ENCODE data around the gene MORF4L2. TPM values are rescaled to one million over a fixed set of nuclear protein-coding genes. Genes with fewer than 3 reads are reported as not detected.

MORF4L2 gene
- total and polyA plus RNA-seq, 9 of the 15 experiments (the other 6 are each of a cell fraction or from before 2014, with no cell fraction given), result 324 to 781 (median 420) TPM

DNA sequence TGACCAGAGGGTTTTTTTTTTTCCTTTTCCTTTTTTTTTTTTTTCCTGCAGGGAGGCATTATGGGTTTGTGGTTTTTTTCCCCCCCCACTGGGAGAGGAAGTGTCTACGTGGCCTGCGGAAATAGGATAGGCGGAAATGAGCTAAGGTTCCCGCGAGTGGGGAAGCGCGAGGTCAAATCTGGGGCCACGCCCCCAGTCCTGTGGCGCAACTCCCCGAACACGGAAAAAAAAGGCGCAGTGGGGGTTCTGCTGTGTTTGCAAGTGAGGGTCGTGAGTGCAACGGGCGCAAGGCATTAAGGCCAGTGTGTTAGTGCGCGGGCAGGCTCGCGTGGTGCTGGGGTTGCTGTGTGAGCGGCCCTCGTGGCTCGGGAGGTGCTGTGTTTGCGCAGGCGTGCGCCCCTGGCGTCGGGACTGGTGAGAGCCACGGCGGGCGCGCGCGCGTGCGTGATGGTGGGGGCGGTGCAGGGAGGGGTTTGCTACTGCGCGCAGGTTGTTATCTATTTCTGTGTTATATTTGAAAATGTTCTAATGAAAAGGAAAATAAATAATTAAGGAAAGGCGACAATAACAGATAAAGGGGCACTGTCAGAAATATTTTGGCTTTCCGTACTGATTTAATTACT, 685 bp upstream of the MORF4L2 start (continued):
- no peak for TF ChIP-seq ZNF830 (CRISPR knock-in tag; IDR thresholded peaks at IDR 0.05)
- TF ChIP-seq, protein P1, sequence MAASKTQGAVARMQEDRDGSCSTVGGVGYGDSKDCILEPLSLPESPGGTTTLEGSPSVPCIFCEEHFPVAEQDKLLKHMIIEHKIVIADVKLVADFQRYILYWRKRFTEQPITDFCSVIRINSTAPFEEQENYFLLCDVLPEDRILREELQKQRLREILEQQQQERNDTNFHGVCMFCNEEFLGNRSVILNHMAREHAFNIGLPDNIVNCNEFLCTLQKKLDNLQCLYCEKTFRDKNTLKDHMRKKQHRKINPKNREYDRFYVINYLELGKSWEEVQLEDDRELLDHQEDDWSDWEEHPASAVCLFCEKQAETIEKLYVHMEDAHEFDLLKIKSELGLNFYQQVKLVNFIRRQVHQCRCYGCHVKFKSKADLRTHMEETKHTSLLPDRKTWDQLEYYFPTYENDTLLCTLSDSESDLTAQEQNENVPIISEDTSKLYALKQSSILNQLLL (CRISPR knock-in tag; IDR thresholded peaks at IDR 0.05; ENCODE audit: borderline replicate concordance), result no peak
- TF ChIP-seq, protein P2, sequence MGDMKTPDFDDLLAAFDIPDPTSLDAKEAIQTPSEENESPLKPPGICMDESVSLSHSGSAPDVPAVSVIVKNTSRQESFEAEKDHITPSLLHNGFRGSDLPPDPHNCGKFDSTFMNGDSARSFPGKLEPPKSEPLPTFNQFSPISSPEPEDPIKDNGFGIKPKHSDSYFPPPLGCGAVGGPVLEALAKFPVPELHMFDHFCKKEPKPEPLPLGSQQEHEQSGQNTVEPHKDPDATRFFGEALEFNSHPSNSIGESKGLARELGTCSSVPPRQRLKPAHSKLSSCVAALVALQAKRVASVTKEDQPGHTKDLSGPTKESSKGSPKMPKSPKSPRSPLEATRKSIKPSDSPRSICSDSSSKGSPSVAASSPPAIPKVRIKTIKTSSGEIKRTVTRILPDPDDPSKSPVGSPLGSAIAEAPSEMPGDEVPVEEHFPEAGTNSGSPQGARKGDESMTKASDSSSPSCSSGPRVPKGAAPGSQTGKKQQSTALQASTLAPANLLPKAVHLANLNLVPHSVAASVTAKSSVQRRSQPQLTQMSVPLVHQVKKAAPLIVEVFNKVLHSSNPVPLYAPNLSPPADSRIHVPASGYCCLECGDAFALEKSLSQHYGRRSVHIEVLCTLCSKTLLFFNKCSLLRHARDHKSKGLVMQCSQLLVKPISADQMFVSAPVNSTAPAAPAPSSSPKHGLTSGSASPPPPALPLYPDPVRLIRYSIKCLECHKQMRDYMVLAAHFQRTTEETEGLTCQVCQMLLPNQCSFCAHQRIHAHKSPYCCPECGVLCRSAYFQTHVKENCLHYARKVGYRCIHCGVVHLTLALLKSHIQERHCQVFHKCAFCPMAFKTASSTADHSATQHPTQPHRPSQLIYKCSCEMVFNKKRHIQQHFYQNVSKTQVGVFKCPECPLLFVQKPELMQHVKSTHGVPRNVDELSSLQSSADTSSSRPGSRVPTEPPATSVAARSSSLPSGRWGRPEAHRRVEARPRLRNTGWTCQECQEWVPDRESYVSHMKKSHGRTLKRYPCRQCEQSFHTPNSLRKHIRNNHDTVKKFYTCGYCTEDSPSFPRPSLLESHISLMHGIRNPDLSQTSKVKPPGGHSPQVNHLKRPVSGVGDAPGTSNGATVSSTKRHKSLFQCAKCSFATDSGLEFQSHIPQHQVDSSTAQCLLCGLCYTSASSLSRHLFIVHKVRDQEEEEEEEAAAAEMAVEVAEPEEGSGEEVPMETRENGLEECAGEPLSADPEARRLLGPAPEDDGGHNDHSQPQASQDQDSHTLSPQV (IDR thresholded peaks at IDR 0.05), result no peak
- no peak for TF ChIP-seq RAD51 (IDR thresholded peaks at IDR 0.05; ENCODE audit: borderline replicate concordance, low read depth)
- TF ChIP-seq MCM2 (IDR thresholded peaks at IDR 0.05; ENCODE audit: low read depth), result no peak
- TF ChIP-seq TBL1XR1 (IDR thresholded peaks at IDR 0.05; ENCODE audit: low read length in 2 of 2), result no peak
- no peak for TF ChIP-seq PHB2 (IDR thresholded peaks at IDR 0.05; ENCODE audit: low read depth)
- no peak for TF ChIP-seq RBM17 (IDR thresholded peaks at IDR 0.05; ENCODE audit: borderline replicate concordance, low read depth, low read length)
- TF ChIP-seq WHSC1 (IDR thresholded peaks at IDR 0.05; ENCODE audit: low read length), result no peak
- TF ChIP-seq EP300 (IDR thresholded peaks at IDR 0.05; ENCODE audit: low read length), result no peak
- no peak for TF ChIP-seq ZNF561 (CRISPR knock-in tag; conservative IDR thresholded peaks at IDR 0.05)
- TF ChIP-seq CREM (IDR thresholded peaks at IDR 0.05; ENCODE audit: low read depth), result peak; percentile 25; the same call in 1 of the 2 replicates
- 0 out of 2 replicates have a peak, but pooled peaks have one; percentile 38 for TF ChIP-seq JUND (IDR thresholded peaks at IDR 0.05; ENCODE audit: borderline replicate concordance, low read depth, low read length)
- no peak for TF ChIP-seq JUND (tag; IDR thresholded peaks at IDR 0.05; ENCODE audit: borderline replicate concordance, low read depth, low read length)
- TF ChIP-seq, protein P3, sequence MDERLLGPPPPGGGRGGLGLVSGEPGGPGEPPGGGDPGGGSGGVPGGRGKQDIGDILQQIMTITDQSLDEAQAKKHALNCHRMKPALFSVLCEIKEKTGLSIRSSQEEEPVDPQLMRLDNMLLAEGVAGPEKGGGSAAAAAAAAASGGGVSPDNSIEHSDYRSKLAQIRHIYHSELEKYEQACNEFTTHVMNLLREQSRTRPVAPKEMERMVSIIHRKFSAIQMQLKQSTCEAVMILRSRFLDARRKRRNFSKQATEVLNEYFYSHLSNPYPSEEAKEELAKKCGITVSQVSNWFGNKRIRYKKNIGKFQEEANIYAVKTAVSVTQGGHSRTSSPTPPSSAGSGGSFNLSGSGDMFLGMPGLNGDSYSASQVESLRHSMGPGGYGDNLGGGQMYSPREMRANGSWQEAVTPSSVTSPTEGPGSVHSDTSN (CRISPR knock-in tag; IDR thresholded peaks at IDR 0.05; ENCODE audit: low read depth), result no peak
- TF ChIP-seq, protein P3 (tag; conservative IDR thresholded peaks at IDR 0.05; ENCODE audit: low read depth), result 0 out of 2 replicates have a peak, but pooled peaks have one; percentile 33
- TF ChIP-seq MTA2 (IDR thresholded peaks at IDR 0.05; ENCODE audit: low read depth), result no peak
- no peak for TF ChIP-seq TCF7 (IDR thresholded peaks at IDR 0.05; ENCODE audit: borderline replicate concordance)
- TF ChIP-seq, protein P4, sequence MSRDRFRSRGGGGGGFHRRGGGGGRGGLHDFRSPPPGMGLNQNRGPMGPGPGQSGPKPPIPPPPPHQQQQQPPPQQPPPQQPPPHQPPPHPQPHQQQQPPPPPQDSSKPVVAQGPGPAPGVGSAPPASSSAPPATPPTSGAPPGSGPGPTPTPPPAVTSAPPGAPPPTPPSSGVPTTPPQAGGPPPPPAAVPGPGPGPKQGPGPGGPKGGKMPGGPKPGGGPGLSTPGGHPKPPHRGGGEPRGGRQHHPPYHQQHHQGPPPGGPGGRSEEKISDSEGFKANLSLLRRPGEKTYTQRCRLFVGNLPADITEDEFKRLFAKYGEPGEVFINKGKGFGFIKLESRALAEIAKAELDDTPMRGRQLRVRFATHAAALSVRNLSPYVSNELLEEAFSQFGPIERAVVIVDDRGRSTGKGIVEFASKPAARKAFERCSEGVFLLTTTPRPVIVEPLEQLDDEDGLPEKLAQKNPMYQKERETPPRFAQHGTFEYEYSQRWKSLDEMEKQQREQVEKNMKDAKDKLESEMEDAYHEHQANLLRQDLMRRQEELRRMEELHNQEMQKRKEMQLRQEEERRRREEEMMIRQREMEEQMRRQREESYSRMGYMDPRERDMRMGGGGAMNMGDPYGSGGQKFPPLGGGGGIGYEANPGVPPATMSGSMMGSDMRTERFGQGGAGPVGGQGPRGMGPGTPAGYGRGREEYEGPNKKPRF (IDR thresholded peaks at IDR 0.05; ENCODE audit: low read depth, low read length), result no peak

Data from K562 (cell line).